GM21825 (cell line): ENCODE measurements around the gene ALS2CL.
"Not testable (repeated sequence)": the region's sequence is repeated elsewhere in the genome, so short reads cannot be mapped to it uniquely, and the experiment has no call there.

Experiments
- ATAC-seq: cut with Tn5 transposase; IDR thresholded peaks from one replicate; pipeline ENCODE4 v1.9.1; 2021; ENCODE audit warnings: mild to moderate bottlenecking, moderate library complexity; ENCODE audit not compliant: unreplicated experiment

The ALS2CL gene

DNA sequence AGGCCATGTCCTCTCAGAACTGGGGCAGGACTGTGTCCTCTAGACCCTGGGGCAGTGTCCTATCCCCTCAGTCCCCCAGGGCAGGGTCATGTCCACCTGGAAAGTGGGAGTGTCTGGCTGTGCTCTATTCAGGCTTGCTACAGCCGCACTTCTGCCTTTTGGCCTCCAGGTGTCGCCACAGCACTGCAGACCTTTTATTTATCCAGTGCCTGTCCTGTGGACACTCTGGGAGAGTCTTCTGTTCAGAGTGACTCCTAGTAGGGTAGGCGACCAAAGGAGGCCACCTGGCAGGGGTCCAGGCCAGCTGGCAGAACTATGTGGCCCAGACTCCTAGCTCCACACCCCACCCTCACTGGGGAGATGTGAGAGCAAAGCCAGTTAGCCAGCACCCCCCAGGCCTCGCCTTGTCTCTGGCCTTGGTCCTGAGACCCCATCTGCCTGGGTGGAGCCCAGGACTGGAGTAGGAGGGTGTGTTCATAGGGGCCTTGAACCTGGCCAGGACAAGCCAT lies 11.6 kb upstream of the ALS2CL start:
- ATAC-seq: no peak

GRCh38 chr3:46704346-46704745 lies 10.9 kb upstream of the ALS2CL start:
- ATAC-seq: not testable (repeated sequence)

GRCh38 chr3:46703013-46703520 lies 9.6 kb upstream of the ALS2CL start:
- ATAC-seq: no peak

DNA sequence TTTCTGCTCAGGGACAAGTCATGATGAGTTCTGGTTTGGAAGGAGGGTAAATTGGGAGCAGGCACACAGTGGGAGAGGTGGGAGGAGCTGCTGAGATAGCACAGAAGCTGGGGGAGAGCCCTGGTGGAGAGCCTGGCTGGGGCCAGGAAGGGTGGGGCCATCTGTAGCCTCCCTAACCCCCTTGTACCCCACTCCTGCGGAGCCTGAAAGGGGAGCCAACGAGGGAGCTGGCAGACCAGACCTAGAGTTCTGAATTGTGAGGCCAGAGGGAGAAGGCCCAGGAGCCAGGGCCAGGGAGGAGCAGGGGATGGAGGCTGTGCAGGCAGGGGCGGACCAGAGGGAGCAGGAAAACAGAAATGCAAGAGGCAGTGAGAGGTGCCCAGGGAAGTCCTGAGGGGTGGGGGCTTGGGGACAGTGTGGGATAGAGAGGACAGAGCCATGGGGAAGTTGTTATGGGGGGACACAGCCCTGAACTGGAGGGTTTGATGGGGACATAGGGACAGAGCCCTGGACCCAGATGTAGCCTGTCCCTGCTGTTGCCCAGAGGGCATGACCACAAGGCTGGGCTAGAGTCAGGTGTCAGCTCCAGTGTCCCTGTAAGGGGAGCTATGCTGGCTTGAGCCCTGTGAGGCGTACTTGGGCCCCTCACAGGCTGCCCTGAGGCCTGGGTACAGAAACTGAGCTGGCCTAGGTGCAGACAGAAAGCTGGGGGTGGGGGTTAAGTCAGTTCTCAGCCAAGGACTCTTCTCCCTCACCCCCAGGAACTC lies 8.9 kb upstream of the ALS2CL start:
- ATAC-seq: no peak

- ATAC-seq: no peak
Measured at GRCh38 chr3:46701181-46701939, 7.9 kb upstream of the ALS2CL start, which contains the start of gene TMIE. TMIE (plus strand) TSS chr3:46701392; CDS start chr3:46701488, 96 bp downstream.

- no peak for ATAC-seq
Measured at GRCh38 chr3:46700772-46701171, 7.3 kb upstream of the ALS2CL start.

DNA sequence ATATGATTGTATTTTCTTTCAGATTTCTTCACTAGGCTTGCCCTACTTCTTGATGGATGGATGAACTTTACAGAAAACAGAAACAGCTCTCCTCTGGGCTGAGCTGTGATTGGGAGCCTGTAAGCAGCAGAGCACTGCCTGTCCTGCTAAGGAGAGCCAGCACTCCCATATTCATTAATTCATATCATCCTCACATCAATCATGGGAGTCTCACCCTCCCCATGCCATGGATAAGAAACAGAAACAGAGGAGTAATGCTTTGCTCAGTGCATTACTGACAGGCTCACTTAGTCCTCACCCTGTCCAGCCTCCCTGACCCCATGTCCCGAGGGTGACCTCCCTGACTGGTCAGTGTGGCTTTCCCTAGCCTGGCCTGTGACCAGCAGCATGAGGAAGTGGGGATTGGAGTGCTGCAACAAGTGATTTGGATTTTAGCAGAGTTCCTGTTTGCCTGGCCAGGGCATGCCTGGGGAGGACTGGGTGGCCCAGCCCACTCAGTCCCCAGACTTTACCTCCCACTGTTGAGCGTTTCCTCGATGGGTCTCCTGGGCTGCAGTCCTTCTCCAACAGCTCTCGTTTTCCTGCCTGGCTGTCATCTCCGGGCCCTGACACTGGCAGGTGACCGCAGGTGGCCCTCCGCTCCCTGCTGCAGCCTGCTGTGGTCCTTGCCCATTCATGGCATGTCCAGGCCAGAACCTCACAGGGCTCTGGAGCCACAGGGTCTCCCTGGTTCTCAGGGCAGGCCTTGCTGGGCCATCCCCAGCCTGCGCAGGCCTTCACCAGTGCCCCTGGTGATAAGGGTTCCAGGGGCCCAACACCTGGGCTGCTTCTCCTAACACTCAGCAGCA lies 6.4 kb upstream of the ALS2CL start:
- ATAC-seq: no peak

GRCh38 chr3:46695962-46696894 lies 2.7 kb upstream of the ALS2CL start:
- ATAC-seq: no peak

- ATAC-seq: no peak
Measured at GRCh38 chr3:46695177-46695961, 1.9 kb upstream of the ALS2CL start.

GRCh38 chr3:46694520-46694919 lies 1.0 kb upstream of the ALS2CL start:
- ATAC-seq: no peak

DNA sequence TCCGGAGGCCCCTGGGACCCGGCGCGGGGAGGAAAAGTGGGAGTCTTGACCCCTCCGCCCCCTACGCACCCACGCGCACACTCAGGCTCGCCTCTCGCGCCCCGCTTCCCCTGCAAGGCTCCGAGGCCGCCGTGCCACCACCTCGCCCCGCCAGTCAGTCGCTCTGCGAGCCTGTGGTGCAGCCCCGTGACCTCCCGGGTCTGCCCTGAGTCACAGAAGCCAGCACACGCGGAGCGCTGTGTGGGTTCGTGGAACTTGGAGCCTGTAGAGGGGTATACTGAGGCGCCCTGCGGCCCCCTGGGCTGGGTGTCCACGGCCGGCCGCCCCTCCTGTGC lies 380 bp upstream of the ALS2CL start:
- ATAC-seq: no peak

DNA sequence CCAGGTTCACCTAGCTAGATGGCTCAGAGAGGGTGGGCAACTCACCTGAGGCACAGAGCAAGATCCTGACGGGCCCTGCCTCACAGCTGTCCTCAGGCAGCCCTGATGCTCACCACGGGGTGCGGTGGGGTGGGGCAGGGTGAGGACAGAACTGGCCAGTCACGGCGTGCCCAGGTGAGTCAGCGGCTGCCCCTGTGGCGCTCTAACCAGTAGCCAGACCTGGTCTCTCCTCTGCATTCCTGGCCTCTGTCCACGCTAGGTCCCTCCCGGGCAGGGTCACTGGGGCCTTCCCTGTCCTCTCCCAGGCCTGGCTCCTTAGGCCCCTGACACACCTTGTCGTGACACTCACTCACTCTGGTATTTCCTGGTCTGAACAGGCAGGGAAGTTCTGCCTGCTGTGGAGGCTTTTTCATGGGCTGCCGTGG lies 901 bp downstream of the ALS2CL start:
- ATAC-seq: no peak

DNA sequence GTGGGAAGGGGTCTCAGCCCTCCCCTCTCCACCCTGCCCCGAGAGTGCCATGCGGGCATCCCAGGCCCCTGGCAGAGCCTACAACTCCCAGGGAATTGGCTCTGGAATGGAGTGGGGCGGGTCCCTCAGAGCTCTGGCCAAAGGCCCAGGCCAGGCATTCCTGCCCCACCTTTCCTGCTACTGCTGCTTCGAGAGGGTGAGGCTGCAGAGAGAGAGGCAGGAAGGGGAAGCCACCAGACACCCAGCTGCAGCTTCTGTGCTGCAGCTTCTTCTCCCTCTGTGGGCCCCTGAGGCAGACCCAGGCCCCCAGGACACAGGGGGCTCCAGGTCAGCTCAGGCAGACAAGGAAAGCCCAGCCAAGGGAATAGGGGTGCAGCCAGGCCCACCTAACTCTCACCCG lies 2.7 kb downstream of the ALS2CL start:
- no peak for ATAC-seq

DNA sequence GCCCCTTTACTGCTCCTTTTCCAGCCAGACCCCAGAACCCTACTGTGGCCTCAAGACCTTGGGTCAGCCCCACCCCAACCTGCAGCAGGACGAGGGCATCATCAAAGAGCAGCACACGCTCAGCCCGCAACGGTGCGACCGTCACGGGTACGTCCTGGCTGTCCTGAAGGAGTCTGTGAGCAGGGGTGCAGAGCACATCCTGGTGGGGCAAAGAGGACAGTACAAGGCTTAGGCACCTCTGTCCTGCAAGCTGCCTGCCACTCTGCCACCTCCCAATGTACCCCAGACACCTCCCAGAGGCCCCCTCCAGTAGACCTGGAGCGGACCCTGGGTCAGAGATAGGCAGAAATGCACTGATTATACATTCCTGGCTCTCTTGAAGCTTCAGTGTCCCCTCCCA lies 8.0 kb downstream of the ALS2CL start:
- no peak for ATAC-seq

DNA sequence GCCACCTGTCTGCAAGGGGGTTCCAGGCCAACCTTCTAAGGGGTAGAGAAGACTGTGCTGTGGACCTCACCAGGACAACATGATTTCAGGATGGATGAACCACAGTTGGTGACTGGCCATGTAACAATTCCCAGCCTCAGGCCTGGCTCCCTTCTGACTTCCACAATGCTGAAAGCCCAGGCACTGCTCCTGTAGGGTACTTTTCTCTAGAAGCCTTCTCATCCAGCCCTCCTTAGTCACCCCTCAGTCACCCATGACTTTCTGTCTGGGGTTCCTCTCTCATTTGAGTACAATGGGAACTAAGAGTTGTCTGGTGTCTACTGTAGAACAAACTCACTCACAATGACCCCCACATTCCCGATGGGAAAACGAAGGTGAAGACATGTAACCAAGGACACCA lies 8.6 kb downstream of the ALS2CL start:
- ATAC-seq: no peak

- ATAC-seq: no peak
Measured at GRCh38 chr3:46682974-46683373, 10.5 kb downstream of the ALS2CL start.

- no peak for ATAC-seq
Measured at GRCh38 chr3:46681856-46682540, 11.5 kb downstream of the ALS2CL start.

DNA sequence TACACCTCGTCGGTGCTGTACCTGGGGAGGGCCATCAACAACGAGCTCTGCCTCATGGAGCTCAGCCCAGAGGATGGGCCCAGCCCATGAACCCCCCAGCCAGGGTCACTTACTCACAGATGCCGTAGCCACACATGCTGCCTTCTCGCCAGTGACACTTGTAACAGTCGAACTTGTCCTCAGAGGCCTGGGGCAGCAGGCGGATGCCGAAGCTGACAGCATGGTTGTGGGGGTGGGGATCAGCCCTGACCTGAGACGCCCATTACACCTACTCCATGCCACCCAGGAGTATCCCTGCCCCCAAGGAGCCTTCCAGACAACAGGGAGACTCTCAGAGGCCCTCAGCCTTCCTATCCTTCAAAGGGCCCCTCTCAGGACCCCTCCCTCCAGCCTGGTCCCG lies 12.1 kb downstream of the ALS2CL start:
- ATAC-seq: no peak
